Kidney (tissue), 22 donors: Measurements from ENCODE around the gene SNRNP35. TPM values are rescaled to one million over a fixed set of nuclear protein-coding genes. Genes with fewer than 3 reads are reported as not detected.
"Not testable (repeated sequence)": the region's sequence is repeated elsewhere in the genome, so short reads cannot be mapped to it uniquely, and the experiment has no call there.

Experiments
- DNase-seq, 5 donors: peaks; one replicate each; pipeline ENCODE4 v3.0.0-alpha.2; 2013 to 2020
- FAIRE-seq: peaks from 2 replicates; lab custom pipeline; 2012; peaks lifted over from hg19 to GRCh38; lab: Jason Lieb, UNC
- H3K27ac ChIP-seq, 2 donors: one replicate each; pipeline ENCODE4 v1.7.0; 2013; ENCODE audit warnings: low read depth in 2 of 2, low read length in 2 of 2, inconsistent platforms in 1 of 2
- H3K27me3 ChIP-seq: one replicate; pipeline ENCODE4 v1.7.1; 2013; ENCODE audit warnings: low read length, inconsistent platforms; ENCODE audit not compliant: control insufficient read depth, insufficient read depth
- H3K36me3 ChIP-seq, 3 donors: one replicate each; pipeline versions ENCODE4 v1.7.0 to v1.7.1; 2013; ENCODE audit warnings: low read length in 3 of 3, control low read depth in 1 of 3, inconsistent platforms in 1 of 3; ENCODE audit not compliant: insufficient read depth in 3 of 3, control insufficient read depth in 2 of 3
- H3K4me1 ChIP-seq, 3 donors: one replicate each; pipeline versions ENCODE4 v1.7.0 to v1.7.1; 2013; ENCODE audit warnings: low read length in 3 of 3, inconsistent platforms in 1 of 3, low read depth in 1 of 3; ENCODE audit not compliant: control insufficient read depth in 2 of 3, insufficient read depth in 2 of 3
- H3K4me3 ChIP-seq, 3 donors: one replicate each; pipeline versions ENCODE4 v1.7.0 to v1.8.1; 2013; ENCODE audit warnings: low read length in 3 of 3, control low read depth in 1 of 3, inconsistent platforms in 1 of 3
- H3K9ac ChIP-seq, 3 donors: one replicate each; pipeline versions ENCODE4 v1.7.0 to v1.7.1; 2013; ENCODE audit warnings: low read length in 3 of 3, control low read depth in 1 of 3, inconsistent platforms in 1 of 3
- H3K9me3 ChIP-seq, 3 donors: one replicate each; pipeline versions ENCODE4 v1.7.0 to v1.7.1; 2013; ENCODE audit warnings: low read length in 3 of 3, control low read depth in 1 of 3, inconsistent platforms in 1 of 3; ENCODE audit not compliant: control insufficient read depth in 2 of 3, insufficient read depth in 1 of 3
- CTCF ChIP-seq: IDR thresholded peaks from 3 replicates; pipeline ENCODE4 v1.5.1; 2012; ENCODE audit warnings: mild to moderate bottlenecking, moderate library complexity, borderline replicate concordance; ENCODE audit not compliant: insufficient read depth; ENCODE audit errors: extremely low read depth
- intact Hi-C: fragments of 100-400 bp; cut with DNase I; formaldehyde crosslinking; loops from one replicate; pipeline ENCODE4 v1.11.1; 2022
- long read RNA-seq, 10 donors: library from polyadenylated mRNA in 1 of 10; unstranded in 1 of 10; transcript quantifications; one replicate each; pipeline ENCODE4 v2.0.0 and lab custom pipeline, GENCODE V29; 2021 to 2026
- polyA plus RNA-seq: library from polyadenylated mRNA; stranded (reverse); fragments of 350-450 nt; fragmentation: Illumina TruSeq; extraction: RNeasy Lipid Tissue Mini Kit (QIAGEN cat#74804); gene quantifications from one replicate; pipeline ENCODE4 v1.2.3, GENCODE V29; 2014; ENCODE audit warnings: low read depth, low replicate concordance; ENCODE audit not compliant: insufficient read depth
- total RNA-seq: library from RNA; stranded (reverse); fragmentation: NEBNext Ultra II Directional; extraction: Animal tissue kit (Norgen Biotek cat#: 25700); gene quantifications from one replicate; pipeline ENCODE4 v1.2.1, GENCODE V29; 2021
- donor health status: control.
- donor health status: control.
- donor health status: control.
- donor health status: control.
- donor health status: control.
- donor health status: DM: yes; HTN: yes; CAD: no.
- donor health status: Normal renal cell carcinoma (clear cell type).

SNRNP35 gene
- total RNA-seq = 23.6 TPM
- polyA plus RNA-seq = 51.2 TPM
- long read RNA-seq, donor 1, transcript SNRNP35-203 (2 exons, 1,975 nt) = major isoform, 12 of 14 reads
- long read RNA-seq, donor 1, partial matches to known transcripts = 0 of 14 reads
- long read RNA-seq, donor 1, other reads (novel, unspliced or antisense) = 0 of 14 reads
- long read RNA-seq, donor 2, transcript SNRNP35-203 (2 exons, 1,975 nt) = major isoform, 12 of 13 reads
- long read RNA-seq, donor 2, partial matches to known transcripts = 0 of 13 reads
- long read RNA-seq, donor 2, other reads (novel, unspliced or antisense) = 0 of 13 reads
- long read RNA-seq, donor 3, transcript SNRNP35-203 (2 exons, 1,975 nt) = major isoform, 10 of 38 reads
- long read RNA-seq, donor 3, partial matches to known transcripts = 16 of 38 reads
- long read RNA-seq, donor 3, other reads (novel, unspliced or antisense) = 7 of 38 reads
- long read RNA-seq, donor 4, transcript SNRNP35-203 (2 exons, 1,975 nt) = major isoform, 6 of 30 reads
- long read RNA-seq, donor 4, partial matches to known transcripts = 0 of 30 reads
- long read RNA-seq, donor 4, other reads (novel, unspliced or antisense) = 19 of 30 reads
- long read RNA-seq, donor 5, partial matches to known transcripts = 0 of 2 reads
- long read RNA-seq, donor 5, other reads (novel, unspliced or antisense) = 0 of 2 reads
- long read RNA-seq, donor 6, transcript SNRNP35-203 (2 exons, 1,975 nt) = major isoform, 30 of 31 reads
- long read RNA-seq, donor 6, partial matches to known transcripts = 0 of 31 reads
- long read RNA-seq, donor 6, other reads (novel, unspliced or antisense) = 0 of 31 reads
- long read RNA-seq, donor 7, transcript SNRNP35-203 (2 exons, 1,975 nt) = major isoform, 11 of 27 reads
- long read RNA-seq, donor 7, partial matches to known transcripts = 0 of 27 reads
- long read RNA-seq, donor 7, other reads (novel, unspliced or antisense) = 16 of 27 reads
- long read RNA-seq, donor 8, transcript SNRNP35-203 (2 exons, 1,975 nt) = major isoform, 14 of 16 reads
- long read RNA-seq, donor 8, partial matches to known transcripts = 0 of 16 reads
- long read RNA-seq, donor 8, other reads (novel, unspliced or antisense) = 0 of 16 reads
- long read RNA-seq, donor 9, transcript SNRNP35-203 (2 exons, 1,975 nt) = major isoform, 7 of 7 reads
- long read RNA-seq, donor 9, partial matches to known transcripts = 0 of 7 reads
- long read RNA-seq, donor 9, other reads (novel, unspliced or antisense) = 0 of 7 reads
- long read RNA-seq, donor 10, transcript SNRNP35-203 (2 exons, 1,975 nt) = major isoform, 11 of 36 reads
- long read RNA-seq, donor 10, partial matches to known transcripts = 11 of 36 reads
- long read RNA-seq, donor 10, other reads (novel, unspliced or antisense) = 10 of 36 reads

GRCh38 chr12:123457980-123458779 lies at the start of gene SNRNP35:
TSS of gene SNRNP35 (plus strand) at chr12:123458139. CDS start at chr12:123465541, 7,402 bp downstream.
- intact Hi-C loops = no loop called here

GRCh38 chr12:123408619-123409018 lies 49.3 kb upstream of the SNRNP35 start:
- DNase-seq, H3K4me1 ChIP-seq, H3K9ac ChIP-seq, H3K27me3 ChIP-seq, H3K4me3 ChIP-seq, H3K9me3 ChIP-seq, H3K27ac ChIP-seq, intact Hi-C loops, FAIRE-seq: not testable (repeated sequence)
- peaks cover 4 to 21% (median 11%) of the 10 kb centered on the region in 3 donors for H3K36me3 ChIP-seq

More at GRCh38 chr12:123457980-123458779, at the start of gene SNRNP35:
- Histone ChIP-seq H3K4me1 (no peaks in the 10 kb centered on the region), H3K9ac (peak within 1 kb of the TSS; percentile 65 to 99 (median 96)), H3K9me3 (no peaks in the 10 kb centered on the region), H3K4me3 (peak within 1 kb of the TSS; percentile 79 to 90 (median 86)), H3K36me3 (no peaks in the 10 kb centered on the region), H3K27me3 (no peaks in the 10 kb centered on the region), H3K27ac (peak within 1 kb of the TSS; percentile 99 to 100)
- FAIRE-seq (no peak), DNase-seq (peak; percentile 88 to 95 (median 92))
- no peak for TF ChIP-seq CTCF

GRCh38 chr12:123409284-123410040 lies 48.5 kb upstream of the SNRNP35 start:
- DNase-seq, H3K4me3 ChIP-seq, H3K9ac ChIP-seq, H3K27ac ChIP-seq, H3K4me1 ChIP-seq, H3K9me3 ChIP-seq, H3K27me3 ChIP-seq, FAIRE-seq, intact Hi-C loops: not testable (repeated sequence)
- H3K36me3 ChIP-seq = peaks cover 2 to 13% (median 5%) of the 10 kb centered on the region in 3 donors
